ENCODE data around the gene CEMIP. TPM values are rescaled to one million over a fixed set of nuclear protein-coding genes. Genes with fewer than 3 reads are reported as not detected.

The CEMIP gene
- total RNA-seq, 1 experiment from 2014 or later, result 3.5 TPM

DNA sequence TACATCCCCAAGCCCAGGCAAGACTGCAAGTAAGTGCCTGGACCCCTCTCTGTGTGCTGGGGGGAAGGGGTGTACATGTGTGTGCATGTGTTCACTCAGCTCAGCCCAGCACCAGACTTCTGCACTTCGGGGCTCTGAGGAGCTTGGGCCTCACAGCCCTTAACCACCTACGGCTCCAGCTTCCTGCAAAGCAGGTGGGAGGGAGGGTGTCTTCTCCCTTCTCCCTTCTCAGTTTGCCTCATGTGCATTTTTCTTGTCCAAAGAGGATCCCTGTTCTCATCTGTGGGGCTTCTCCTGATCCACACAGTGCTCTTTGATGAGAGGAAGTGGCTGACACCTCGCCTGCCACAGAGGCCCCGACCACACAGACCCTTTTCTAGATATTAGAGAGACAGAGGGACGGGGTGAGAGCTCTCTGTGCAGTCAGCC is 141.1 kb downstream of the CEMIP start (continued):
- TF ChIP-seq, protein P1, sequence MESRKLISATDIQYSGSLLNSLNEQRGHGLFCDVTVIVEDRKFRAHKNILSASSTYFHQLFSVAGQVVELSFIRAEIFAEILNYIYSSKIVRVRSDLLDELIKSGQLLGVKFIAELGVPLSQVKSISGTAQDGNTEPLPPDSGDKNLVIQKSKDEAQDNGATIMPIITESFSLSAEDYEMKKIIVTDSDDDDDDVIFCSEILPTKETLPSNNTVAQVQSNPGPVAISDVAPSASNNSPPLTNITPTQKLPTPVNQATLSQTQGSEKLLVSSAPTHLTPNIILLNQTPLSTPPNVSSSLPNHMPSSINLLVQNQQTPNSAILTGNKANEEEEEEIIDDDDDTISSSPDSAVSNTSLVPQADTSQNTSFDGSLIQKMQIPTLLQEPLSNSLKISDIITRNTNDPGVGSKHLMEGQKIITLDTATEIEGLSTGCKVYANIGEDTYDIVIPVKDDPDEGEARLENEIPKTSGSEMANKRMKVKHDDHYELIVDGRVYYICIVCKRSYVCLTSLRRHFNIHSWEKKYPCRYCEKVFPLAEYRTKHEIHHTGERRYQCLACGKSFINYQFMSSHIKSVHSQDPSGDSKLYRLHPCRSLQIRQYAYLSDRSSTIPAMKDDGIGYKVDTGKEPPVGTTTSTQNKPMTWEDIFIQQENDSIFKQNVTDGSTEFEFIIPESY (IDR thresholded peaks at IDR 0.05; ENCODE audit: extremely low read depth, insufficient replicate concordance, low read length), result no peak
- no peak for TF ChIP-seq SP1 (IDR thresholded peaks at IDR 0.05; ENCODE audit: low read depth)
- TF ChIP-seq ZNF274 (IDR thresholded peaks at IDR 0.05; ENCODE audit: low read depth, low read length), result no peak
- no peak for TF ChIP-seq SIN3A (IDR thresholded peaks at IDR 0.05; ENCODE audit: low read depth)
- no peak for TF ChIP-seq ZFX (IDR thresholded peaks at IDR 0.05)
- no peak for TF ChIP-seq RAD21 (IDR thresholded peaks at IDR 0.05; ENCODE audit: low read depth)
- no peak for TF ChIP-seq CEBPB (IDR thresholded peaks at IDR 0.05; ENCODE audit: low read depth)
- TF ChIP-seq ELF1 (IDR thresholded peaks at IDR 0.05; ENCODE audit: borderline replicate concordance, low read depth), result no peak
- TF ChIP-seq EZH2 (IDR thresholded peaks at IDR 0.05), result no peak
- TF ChIP-seq TCF7L2 (IDR thresholded peaks at IDR 0.05; ENCODE audit: borderline replicate concordance, extremely low read depth, insufficient read depth, insufficient read length), result no peak
- TF ChIP-seq SRF (IDR thresholded peaks at IDR 0.05; ENCODE audit: low read depth), result no peak
- TF ChIP-seq EGR1 (IDR thresholded peaks at IDR 0.05; ENCODE audit: low read depth), result no peak

DNA sequence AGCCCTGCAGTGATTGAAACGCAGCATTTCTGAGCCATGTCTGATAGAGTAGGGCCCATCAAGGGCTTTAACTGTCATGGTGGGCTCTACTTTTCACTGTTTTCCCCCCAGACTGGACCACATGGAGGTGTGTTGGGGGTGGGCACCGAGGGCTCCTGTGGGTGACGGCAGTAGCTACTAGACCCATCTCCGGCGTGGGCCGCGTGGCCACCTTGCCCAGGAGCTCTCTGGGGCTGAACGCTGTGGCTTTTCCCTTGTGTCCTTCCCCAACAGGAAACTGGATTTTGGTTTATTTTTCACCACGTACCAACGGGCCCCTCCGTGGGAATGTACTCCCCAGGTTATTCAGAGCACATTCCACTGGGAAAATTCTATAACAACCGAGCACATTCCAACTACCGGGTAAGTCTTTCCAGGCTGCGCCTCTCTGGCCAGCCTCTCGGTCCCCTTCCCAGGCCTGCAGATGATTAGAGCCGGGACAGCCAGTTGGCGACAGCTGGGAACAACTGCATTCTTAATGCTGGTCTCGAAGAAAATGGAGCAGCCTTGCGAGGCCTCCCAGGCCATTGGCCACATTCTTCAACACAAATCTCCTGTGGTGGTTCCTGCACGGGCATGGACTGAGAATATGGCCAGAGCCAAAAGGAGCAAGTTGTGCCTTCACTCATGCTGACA is 142.7 kb downstream of the CEMIP start:
- DNase-seq (ENCODE audit: low read depth, low spot score) (no peak), ATAC-seq (no peak)
- ChIA-PET CTCF (no interaction called here), POLR2A (no interaction called here), RAD21 (ENCODE audit: low non-redundant PET in 1 of 2, low total read pairs in 2 of 2, uncharacterized antibody in 2 of 2, unreplicated experiment in 2 of 2) (no interaction called here)
- Histone ChIP-seq H3K4me2 (ENCODE audit: low read length) (no peak overlapping the region), H4K20me1 (ENCODE audit: insufficient read depth) (no peaks in the 10 kb centered on the region), H3K9ac (ENCODE audit: low read length) (no peak overlapping the region), H3K36me3 (ENCODE audit: control insufficient read depth in 1 of 2, insufficient read depth in 2 of 2, low read length in 2 of 2) (no peaks in the 10 kb centered on the region), H2AFZ (ENCODE audit: low read depth, low read length, poor library complexity, severe bottlenecking) (no peak overlapping the region), H3K27me3 (ENCODE audit: insufficient read depth, low read length) (no peaks in the 10 kb centered on the region), H3K4me3 (replicated peaks in 1 of 2; ENCODE audit: low read depth in 1 of 2, low read length in 2 of 2) (no peak overlapping the region), H3K9me3 (ENCODE audit: control insufficient read depth in 1 of 2, insufficient read depth in 1 of 2, low read depth in 1 of 2, low read length in 2 of 2) (no peaks in the 10 kb centered on the region), H3K27ac (ENCODE audit: low read depth, low read length) (no peak overlapping the region), H3K9me2 (ENCODE audit: insufficient read depth) (no peaks in the 10 kb centered on the region), H3K4me1 (ENCODE audit: control insufficient read depth in 1 of 2, insufficient read depth in 2 of 2, low read length in 2 of 2) (no peaks in the 10 kb centered on the region), H3K79me2 (ENCODE audit: insufficient read depth, low read length) (no peaks in the 10 kb centered on the region)
- no TSS peak for BruUV-seq (replicated peaks)
- intact Hi-C loops (cut with micrococcal nuclease), result no loop called here
- TF ChIP-seq FOSL1 (IDR thresholded peaks at IDR 0.05; ENCODE audit: low read depth) (no peak), EZH2phosphoT487 (IDR thresholded peaks at IDR 0.05; ENCODE audit: borderline replicate concordance) (no peak), ELF1 (IDR thresholded peaks at IDR 0.05; ENCODE audit: borderline replicate concordance, low read depth) (no peak), CBX3 (IDR thresholded peaks at IDR 0.05; ENCODE audit: low read depth) (no peak), SP1 (IDR thresholded peaks at IDR 0.05; ENCODE audit: low read depth) (no peak), EZH2 (IDR thresholded peaks at IDR 0.05) (no peak), SIN3A (IDR thresholded peaks at IDR 0.05; ENCODE audit: low read depth) (no peak), SRF (IDR thresholded peaks at IDR 0.05; ENCODE audit: low read depth) (no peak), EGR1 (IDR thresholded peaks at IDR 0.05; ENCODE audit: low read depth) (no peak), JUND (IDR thresholded peaks at IDR 0.05) (no peak), ZFX (IDR thresholded peaks at IDR 0.05) (no peak)
- TF ChIP-seq, protein P1 (IDR thresholded peaks at IDR 0.05; ENCODE audit: extremely low read depth, insufficient replicate concordance, low read length), result no peak
- TF ChIP-seq, protein P2, sequence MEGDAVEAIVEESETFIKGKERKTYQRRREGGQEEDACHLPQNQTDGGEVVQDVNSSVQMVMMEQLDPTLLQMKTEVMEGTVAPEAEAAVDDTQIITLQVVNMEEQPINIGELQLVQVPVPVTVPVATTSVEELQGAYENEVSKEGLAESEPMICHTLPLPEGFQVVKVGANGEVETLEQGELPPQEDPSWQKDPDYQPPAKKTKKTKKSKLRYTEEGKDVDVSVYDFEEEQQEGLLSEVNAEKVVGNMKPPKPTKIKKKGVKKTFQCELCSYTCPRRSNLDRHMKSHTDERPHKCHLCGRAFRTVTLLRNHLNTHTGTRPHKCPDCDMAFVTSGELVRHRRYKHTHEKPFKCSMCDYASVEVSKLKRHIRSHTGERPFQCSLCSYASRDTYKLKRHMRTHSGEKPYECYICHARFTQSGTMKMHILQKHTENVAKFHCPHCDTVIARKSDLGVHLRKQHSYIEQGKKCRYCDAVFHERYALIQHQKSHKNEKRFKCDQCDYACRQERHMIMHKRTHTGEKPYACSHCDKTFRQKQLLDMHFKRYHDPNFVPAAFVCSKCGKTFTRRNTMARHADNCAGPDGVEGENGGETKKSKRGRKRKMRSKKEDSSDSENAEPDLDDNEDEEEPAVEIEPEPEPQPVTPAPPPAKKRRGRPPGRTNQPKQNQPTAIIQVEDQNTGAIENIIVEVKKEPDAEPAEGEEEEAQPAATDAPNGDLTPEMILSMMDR (IDR thresholded peaks at IDR 0.05 in 2 of 3, conservative IDR thresholded peaks at IDR 0.05 in 1 of 3; ENCODE audit: borderline replicate concordance in 1 of 3, insufficient read depth in 1 of 3, low read depth in 2 of 3, low read length in 2 of 3), result no peak

All from HCT116 (cell line).